Liver (tissue), 9 donors: ENCODE data around the gene RUNX1. TPM values are rescaled to one million over a fixed set of nuclear protein-coding genes. Genes with fewer than 3 reads are reported as not detected.

ENCODE experiments used
- DNase-seq: peaks from one replicate; pipeline ENCODE4 v3.0.0-alpha.2; 2017; ENCODE audit warnings: low spot score
- H3K27ac ChIP-seq, 2 donors: one replicate each; pipeline ENCODE4 v1.7.0; 2013; ENCODE audit warnings: inconsistent platforms in 2 of 2, low read length in 2 of 2, control low read depth in 1 of 2, low read depth in 1 of 2, mild to moderate bottlenecking in 1 of 2
- H3K27me3 ChIP-seq, 4 donors: one replicate each; pipeline versions ENCODE4 v1.6.1 to v1.7.0; 2013; ENCODE audit warnings: low read length in 3 of 4, inconsistent platforms in 1 of 4, mild to moderate bottlenecking in 1 of 4, moderate library complexity in 1 of 4; ENCODE audit not compliant: control insufficient read depth in 4 of 4, insufficient read depth in 4 of 4
- H3K36me3 ChIP-seq, 4 donors: one replicate each; pipeline versions ENCODE4 v1.6.1 to v1.7.0; 2013; ENCODE audit warnings: low read length in 3 of 4, mild to moderate bottlenecking in 3 of 4, low read depth in 1 of 4, moderate library complexity in 1 of 4; ENCODE audit not compliant: control insufficient read depth in 4 of 4, insufficient read depth in 3 of 4
- H3K4me1 ChIP-seq, 4 donors: one replicate each; pipeline versions ENCODE4 v1.6.1 to v1.7.0; 2013; ENCODE audit warnings: low read length in 3 of 4, mild to moderate bottlenecking in 3 of 4, moderate library complexity in 1 of 4; ENCODE audit not compliant: control insufficient read depth in 4 of 4, insufficient read depth in 4 of 4
- H3K4me3 ChIP-seq, 3 donors: one replicate each; pipeline versions ENCODE4 v1.6.1 to v1.7.0; 2013; ENCODE audit warnings: low read length in 3 of 3, control low read depth in 1 of 3, low read depth in 1 of 3, mild to moderate bottlenecking in 1 of 3
- H3K9ac ChIP-seq, 2 donors: one replicate each; pipeline ENCODE4 v1.7.0; 2013; ENCODE audit warnings: low read length in 2 of 2, mild to moderate bottlenecking in 2 of 2, moderate library complexity in 2 of 2, control low read depth in 1 of 2, low read depth in 1 of 2
- H3K9me3 ChIP-seq, 4 donors: one replicate each; pipeline versions ENCODE4 v1.6.1 to v1.7.0; 2013; ENCODE audit warnings: low read length in 3 of 4; ENCODE audit not compliant: control insufficient read depth in 4 of 4
- ATF3 ChIP-seq: IDR thresholded peaks from 2 replicates; pipeline ENCODE4 v1.6.1; 2016; ENCODE audit warnings: antibody characterized with exemption
- CTCF ChIP-seq: fragments of 150-350 bp; IDR thresholded peaks from 2 replicates; pipeline ENCODE4 v1.5.1; 2017; ENCODE audit warnings: improper control_type of control experiment, low read depth, low read length; ENCODE audit not compliant: missing input control
- EGR1 ChIP-seq, 2 donors: IDR thresholded peaks; 2 replicates each; pipeline ENCODE4 v1.6.1; 2016 to 2018; ENCODE audit warnings: antibody characterized with exemption in 2 of 2, low read depth in 2 of 2
- FOXA1 ChIP-seq: IDR thresholded peaks from 2 replicates; pipeline ENCODE4 v1.6.1; 2016; ENCODE audit warnings: antibody characterized with exemption
- FOXA2 ChIP-seq: IDR thresholded peaks from 2 replicates; pipeline ENCODE4 v1.6.1; 2016; ENCODE audit warnings: antibody characterized with exemption
- GABPA ChIP-seq, 2 donors: IDR thresholded peaks in 1 of 2; conservative IDR thresholded peaks in 1 of 2; 2 replicates each; pipeline ENCODE4 v1.6.1; 2016; ENCODE audit warnings: antibody characterized with exemption in 2 of 2, mild to moderate bottlenecking in 1 of 2, moderate library complexity in 1 of 2
- HNF4G ChIP-seq: IDR thresholded peaks from 2 replicates; pipeline ENCODE4 v1.6.1; 2016; ENCODE audit warnings: antibody characterized with exemption
- MAX ChIP-seq: IDR thresholded peaks from 2 replicates; pipeline ENCODE4 v1.6.1; 2016; ENCODE audit warnings: antibody characterized with exemption
- NR2F2 ChIP-seq: IDR thresholded peaks from 2 replicates; pipeline ENCODE4 v1.6.1; 2016; ENCODE audit warnings: antibody characterized with exemption
- RAD21 ChIP-seq, 2 donors: IDR thresholded peaks; 2 replicates each; pipeline ENCODE4 v1.6.1; 2016; ENCODE audit warnings: antibody characterized with exemption in 2 of 2, mild to moderate bottlenecking in 2 of 2
- REST ChIP-seq: IDR thresholded peaks from 2 replicates; pipeline ENCODE4 v1.6.1; 2016; ENCODE audit warnings: antibody characterized with exemption, mild to moderate bottlenecking
- RXRA ChIP-seq, 2 donors: IDR thresholded peaks; 2 replicates each; pipeline ENCODE4 v1.6.1; 2017 to 2018; ENCODE audit warnings: antibody characterized with exemption in 2 of 2, mild to moderate bottlenecking in 1 of 2
- SP1 ChIP-seq: IDR thresholded peaks from 2 replicates; pipeline ENCODE4 v1.6.1; 2018; ENCODE audit warnings: antibody characterized with exemption, mild to moderate bottlenecking
- TAF1 ChIP-seq: conservative IDR thresholded peaks from 2 replicates; pipeline ENCODE4 v1.6.1; 2016; ENCODE audit warnings: antibody characterized with exemption, mild to moderate bottlenecking
- YY1 ChIP-seq: IDR thresholded peaks from 2 replicates; pipeline ENCODE4 v1.6.1; 2016; ENCODE audit warnings: antibody characterized with exemption, mild to moderate bottlenecking
- ZBTB33 ChIP-seq: IDR thresholded peaks from 2 replicates; pipeline ENCODE4 v1.6.1; 2016; ENCODE audit warnings: antibody characterized with exemption
- WGBS: extraction: QIAGEN DNeasy Blood & Tissue Kit; methylation state at CpG from one replicate; pipeline ENCODE4 v1.1.7; 2013; 5-methylcytosine and 5-hydroxymethylcytosine counted together
- polyA plus RNA-seq, 2 donors: library from polyadenylated mRNA; stranded (reverse) in 1 of 2; unstranded in 1 of 2; fragments of 200-250 nt in 1 of 2; fragments of >200 nt in 1 of 2; fragmentation: Nextera tagmentation in 1 of 2; extraction: Ambion mirVana in 1 of 2; gene quantifications; one replicate each; pipeline versions ENCODE4 v1.2.1 to v1.2.3, GENCODE V29; 2013 to 2015
- total RNA-seq, 2 donors: library from RNA; depleted of rRNA; stranded (reverse); fragments of >200 nt; gene quantifications; one replicate each; pipeline ENCODE4 v1.2.3, GENCODE V29; 2014
- donor health status: healthy.
- donor health status: healthy.
- donor health status: healthy.
- donor health status: healthy.
- donor health status: healthy.

Gene RUNX1
- total RNA-seq (1 to 10 TPM; 5.0 to 7.2 TPM), polyA plus RNA-seq (1 to 10 TPM in 1 of 2 donors, under 1 TPM in 1; 0.98 to 1.1 TPM)

- H3K9ac ChIP-seq, result peak within 1 kb of the TSS in 1 of 2 donors; percentile 72
Observed at GRCh38 chr21:35048706-35049617, at the start of gene RUNX1. Gene RUNX1, minus strand, starts transcription at chr21:35049302.

More at GRCh38 chr21:35048706-35049617, at the start of gene RUNX1:
- H3K27me3 ChIP-seq, result peaks cover 0 to 2% (median 0%) of the 10 kb centered on the region in 4 donors
- DNase-seq, result no peak
- peak within 1 kb of the TSS in 1 of 3 donors; percentile 7 for H3K4me3 ChIP-seq
- no peaks in the 10 kb centered on the region for H3K36me3 ChIP-seq
- no peaks in the 10 kb centered on the region for H3K4me1 ChIP-seq
- no peaks in the 10 kb centered on the region for H3K9me3 ChIP-seq
- 80% methylated on average over 14 of the region's 14 CpGs for WGBS
- peak within 1 kb of the TSS; percentile 52 to 66 for H3K27ac ChIP-seq
- TF ChIP-seq HNF4G (no peak), RAD21 (IDR thresholded peaks at IDR 0.05) (no peak), REST (no peak), ZBTB33 (no peak), YY1 (no peak), FOXA2 (no peak), TAF1 (no peak), FOXA1 (no peak), GABPA (IDR thresholded peaks at IDR 0.05 in 1 of 2, conservative IDR thresholded peaks at IDR 0.05 in 1 of 2) (no peak), NR2F2 (no peak), ATF3 (no peak), MAX (no peak), CTCF (no peak), SP1 (no peak), EGR1 (IDR thresholded peaks at IDR 0.05; ENCODE audit: low read depth in 2 of 2) (no peak), RXRA (IDR thresholded peaks at IDR 0.05) (no peak)
